Activated CD8-positive, alpha-beta memory T cell treated with anti-CD3 and anti-CD28 coated beads for 4 hours (primary cell): ENCODE measurements around the gene LCE1C.

Experiments
- DNase-seq, 2 donors: peaks; one replicate each; pipeline ENCODE4 v3.0.0-alpha.2; 2020; ENCODE audit warnings: low read depth in 2 of 2

LCE1C gene

GRCh38 chr1:152759453-152760173, 46.8 kb downstream of the LCE1C start:
- DNase-seq, result no peak

GRCh38 chr1:152758636-152759035, 47.8 kb downstream of the LCE1C start:
- DNase-seq, result no peak

GRCh38 chr1:152757747-152758146, 48.7 kb downstream of the LCE1C start, which contains the start of gene KPRP:
TSS of gene KPRP (plus strand) at chr1:152758025. CDS start at chr1:152759589, 1,564 bp downstream.
- DNase-seq, result no peak

- no peak for DNase-seq
These were observed 49.6 kb downstream of the LCE1C start for GRCh38 chr1:152756872-152757271.
